NCI-H2029 (cell line): Measurements from ENCODE around the gene PFKL.

Experiments
- DNase-seq: peaks from one replicate; lab custom pipeline; 2025; lab: John Stamatoyannopoulos, UW

The PFKL gene

DNA sequence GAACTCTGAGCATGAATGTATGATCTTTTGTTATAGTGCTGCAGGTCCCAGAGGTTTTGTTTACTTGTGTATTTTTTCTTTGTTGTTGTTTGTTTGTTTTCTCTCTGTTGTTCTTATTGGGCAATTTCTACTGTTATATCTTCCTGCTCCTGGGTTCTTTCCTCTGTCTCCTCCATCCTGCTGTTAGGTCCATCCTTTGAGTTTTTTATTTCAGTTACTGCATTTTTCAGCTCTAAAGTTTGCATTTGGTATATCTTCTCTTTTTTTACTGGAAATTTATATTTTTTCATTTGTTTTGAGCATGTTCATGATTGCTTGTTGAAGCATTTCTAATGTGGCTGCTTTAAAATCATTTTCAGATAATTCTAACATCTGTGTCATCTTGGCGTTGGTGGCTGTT, 63.4 kb downstream of the PFKL start:
- DNase-seq, result no peak

DNA sequence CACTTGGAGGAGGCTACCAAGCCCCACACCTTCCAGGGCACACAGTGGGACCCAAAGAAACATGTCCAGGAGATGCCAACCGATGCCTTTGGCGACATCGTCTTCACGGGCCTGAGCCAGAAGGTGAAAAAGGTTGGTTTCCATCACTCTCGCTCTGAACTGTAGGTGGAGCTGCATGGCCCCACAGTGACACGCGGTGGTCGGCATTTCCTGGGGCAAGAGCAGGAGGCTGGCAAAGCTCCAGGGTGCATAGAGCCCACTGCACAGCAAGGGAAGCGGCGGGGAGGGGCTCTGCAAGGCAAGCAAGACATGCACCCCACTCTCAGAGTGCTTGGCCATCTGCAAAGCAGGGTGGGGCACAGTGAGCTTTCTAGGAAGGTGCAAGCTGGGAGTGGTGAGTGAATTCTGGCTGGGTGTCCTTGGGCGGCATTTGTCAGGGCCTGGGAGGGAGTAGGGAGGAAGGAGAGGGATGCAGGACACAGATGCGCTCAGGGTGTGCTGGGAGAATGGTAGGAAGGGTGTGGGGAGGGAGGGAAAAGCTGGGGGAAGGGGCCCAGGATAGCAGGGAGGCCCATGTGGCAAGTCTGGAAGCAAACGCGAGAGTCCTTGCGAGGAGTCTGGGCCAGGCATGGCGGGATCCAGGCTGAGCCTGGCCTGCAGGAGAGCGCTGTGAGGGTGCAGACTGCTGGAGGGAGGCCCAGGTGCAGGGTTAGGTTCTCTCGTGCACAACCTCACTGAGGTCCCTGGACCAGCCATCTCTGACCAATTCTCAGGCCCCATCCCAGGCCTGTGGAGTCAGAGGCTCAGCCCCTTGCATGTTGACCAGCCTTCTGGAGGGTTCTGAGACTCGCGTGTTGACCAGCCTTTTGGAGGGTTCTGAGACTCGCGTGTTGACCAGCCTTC, 64.5 kb downstream of the PFKL start:
- DNase-seq, result no peak

DNA sequence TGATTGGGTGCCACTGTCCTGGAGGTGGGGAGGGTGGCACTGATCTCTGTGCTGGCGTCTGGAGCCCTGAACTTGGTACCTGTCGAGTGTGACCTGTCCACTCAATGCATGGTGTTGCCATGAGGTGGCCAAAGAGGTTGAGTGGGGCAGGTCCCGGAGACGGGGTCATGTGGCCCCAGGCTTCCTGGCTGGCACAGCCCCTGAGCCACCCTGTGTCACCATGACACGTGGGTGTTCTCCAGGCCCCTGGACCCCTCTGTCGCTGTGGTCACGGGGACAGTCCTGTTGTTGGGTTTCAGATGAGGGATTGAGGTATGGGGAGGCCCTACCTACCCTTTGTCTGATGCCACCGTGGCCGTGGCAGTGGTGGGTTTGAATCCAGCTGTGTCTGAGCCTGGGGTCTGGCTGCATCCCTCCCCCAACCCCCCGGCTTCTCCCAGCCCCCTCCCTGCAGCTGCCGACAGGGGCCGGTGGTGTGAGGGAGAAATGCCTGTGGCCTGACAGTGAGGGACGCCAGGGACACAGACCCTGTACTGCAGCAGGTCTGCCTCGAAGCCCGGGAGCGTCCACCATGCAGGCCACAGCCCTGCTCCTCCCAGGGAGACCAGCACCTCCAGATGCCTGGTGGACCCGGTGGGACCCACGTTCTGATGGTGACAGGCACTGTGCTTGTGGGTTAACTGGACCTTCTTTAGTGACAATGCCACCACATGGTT, 65.6 kb downstream of the PFKL start:
- no peak for DNase-seq

DNA sequence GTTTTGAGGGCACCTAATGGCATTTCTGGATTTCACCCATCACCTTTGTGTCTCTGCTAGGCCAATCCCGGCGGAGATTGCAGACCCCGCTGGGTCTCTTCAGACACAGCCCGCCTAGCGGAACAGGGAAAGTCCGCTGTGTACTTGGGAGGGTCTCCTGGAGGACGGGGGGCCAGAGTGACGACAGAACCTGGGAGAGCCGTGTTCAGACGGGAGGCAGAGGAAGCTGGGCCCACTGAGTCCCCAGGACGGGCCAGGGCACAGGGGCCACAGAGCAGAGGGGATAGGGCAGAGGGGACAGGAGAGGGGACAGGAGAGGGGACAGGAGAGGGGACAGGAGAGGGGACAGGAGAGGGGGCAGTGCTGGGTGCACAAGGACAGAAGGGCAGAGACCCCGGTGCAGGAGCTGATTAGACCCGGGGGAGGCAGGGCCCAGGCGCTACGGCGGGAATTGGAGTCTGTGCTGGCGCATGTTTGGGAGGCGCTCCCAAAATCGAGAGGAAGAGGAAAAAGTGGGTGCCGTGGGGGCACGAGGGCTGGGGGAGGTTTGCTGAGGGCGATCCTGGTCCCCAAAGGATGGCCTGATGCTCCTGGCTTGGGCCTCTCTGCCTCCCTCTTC, 66.2 kb downstream of the PFKL start:
- no peak for DNase-seq

DNA sequence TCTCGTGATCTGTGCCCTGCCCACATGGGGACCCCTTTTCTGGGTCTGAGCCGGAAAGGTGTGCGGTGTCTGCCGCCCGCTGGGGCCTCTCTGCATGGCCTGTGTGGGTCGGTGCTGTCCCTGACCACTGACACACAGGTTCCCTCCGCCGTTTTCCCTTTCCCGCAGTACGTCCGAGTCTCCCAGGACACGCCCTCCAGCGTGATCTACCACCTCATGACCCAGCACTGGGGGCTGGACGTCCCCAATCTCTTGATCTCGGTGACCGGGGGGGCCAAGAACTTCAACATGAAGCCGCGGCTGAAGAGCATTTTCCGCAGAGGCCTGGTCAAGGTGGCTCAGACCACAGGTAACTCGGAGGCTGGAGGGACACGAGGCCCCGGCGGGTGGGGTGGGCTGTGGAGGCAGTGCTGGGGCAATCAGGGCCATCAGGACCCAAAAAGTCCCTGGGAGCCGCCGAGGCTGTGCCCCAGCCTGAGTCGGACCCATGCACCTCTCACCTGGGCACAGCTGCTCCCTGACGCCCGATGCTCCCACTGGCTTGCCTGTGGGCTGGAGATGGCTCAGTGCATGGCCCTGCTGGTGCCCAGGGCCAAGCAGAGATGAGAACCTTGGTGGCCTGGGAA, 66.8 kb downstream of the PFKL start:
- DNase-seq, result no peak

DNA sequence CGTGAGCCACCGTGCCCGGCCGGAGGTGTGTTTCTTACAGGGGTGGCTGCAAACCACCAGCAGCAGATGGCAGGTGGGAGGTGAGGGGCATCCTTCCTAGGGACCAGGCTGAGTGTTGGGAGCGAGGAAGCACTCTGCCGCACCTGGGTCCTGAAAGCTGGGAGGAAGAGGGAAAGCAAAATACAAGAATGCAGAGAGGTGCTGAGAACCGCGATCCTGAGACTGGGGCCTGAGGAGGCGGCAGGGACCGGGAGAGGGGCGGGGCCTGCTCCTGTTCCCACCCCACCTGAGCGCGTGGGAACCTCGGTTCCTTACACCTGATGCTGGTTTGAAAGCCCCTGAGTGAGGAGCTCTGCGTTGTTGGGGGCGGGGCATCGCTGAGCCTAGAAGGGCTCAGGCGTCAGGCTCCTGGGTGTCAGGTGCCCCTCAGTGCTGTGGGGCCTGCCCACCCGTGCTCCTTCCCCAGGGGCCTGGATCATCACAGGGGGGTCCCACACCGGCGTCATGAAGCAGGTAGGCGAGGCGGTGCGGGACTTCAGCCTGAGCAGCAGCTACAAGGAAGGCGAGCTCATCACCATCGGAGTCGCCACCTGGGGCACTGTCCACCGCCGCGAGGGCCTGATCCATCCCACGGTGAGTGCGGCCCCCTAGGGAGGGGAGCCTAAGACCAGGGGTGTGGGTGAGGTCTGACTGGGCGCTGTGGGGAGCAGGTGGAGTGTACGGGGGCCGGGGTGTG, 69.0 kb downstream of the PFKL start:
- no peak for DNase-seq

DNA sequence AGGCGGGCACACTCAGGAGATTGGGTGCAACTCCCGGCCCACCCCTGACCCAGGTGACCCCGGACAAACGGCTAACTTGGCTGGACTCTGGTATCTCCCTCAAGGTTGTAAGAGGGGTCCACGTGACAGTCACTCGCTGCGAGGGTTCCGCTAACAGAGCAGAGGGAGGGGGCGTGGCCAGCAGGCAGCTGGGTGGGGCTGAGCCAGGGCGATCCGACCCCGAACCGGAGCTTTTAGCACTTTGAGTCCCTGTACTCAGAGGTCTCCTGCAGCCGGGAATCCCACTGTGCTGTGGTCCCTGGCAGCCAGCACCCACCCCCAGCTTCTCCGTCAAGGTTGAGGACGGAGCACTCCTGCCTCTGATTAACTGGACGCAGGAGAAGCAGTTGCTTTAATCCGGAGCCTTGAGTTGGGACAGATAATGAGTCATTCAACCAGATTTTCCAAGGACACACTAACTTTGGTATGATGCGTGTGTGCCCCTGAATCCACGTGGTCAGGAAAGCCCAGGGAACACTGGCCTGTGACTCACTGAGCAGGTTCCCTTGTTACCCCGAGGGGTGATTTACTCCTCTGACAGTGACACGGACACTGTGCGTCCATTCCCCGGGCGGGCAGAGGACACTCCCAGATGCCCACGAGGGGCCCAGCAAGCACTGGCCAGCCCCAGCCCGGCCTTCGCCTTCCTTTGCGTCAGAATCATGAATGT, 70.3 kb downstream of the PFKL start:
- DNase-seq, result no peak

DNA sequence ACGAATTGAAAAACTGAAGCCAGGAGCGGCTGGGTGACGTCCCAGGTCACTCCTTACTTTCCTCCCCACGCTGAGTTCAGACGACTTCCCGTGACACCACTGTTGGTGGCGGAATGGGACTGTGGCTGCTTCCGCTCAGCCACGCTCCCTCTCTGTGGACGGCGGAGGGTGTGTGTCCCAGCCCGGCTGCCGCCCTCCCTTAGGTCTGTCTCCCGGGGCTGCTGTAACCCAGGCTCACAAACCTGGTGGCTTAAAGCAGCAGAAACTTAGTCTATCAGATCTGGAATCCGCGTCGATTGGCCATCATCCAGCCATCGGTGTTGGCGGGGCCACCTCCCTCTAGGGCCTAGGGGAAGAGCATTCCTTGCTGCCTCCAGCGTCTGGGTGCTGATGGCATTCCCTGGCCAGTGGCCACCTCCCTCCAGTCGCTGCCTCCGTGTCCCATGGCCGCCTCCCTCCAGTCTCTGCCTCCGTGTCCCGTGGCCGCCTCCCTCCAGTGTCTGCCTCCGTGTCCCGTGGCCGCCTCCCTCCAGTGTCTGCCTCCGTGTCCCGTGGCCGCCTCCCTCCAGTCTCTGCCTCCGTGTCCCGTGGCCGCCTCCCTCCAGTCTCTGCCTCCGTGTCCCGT, 71.0 kb downstream of the PFKL start:
- no peak for DNase-seq

DNA sequence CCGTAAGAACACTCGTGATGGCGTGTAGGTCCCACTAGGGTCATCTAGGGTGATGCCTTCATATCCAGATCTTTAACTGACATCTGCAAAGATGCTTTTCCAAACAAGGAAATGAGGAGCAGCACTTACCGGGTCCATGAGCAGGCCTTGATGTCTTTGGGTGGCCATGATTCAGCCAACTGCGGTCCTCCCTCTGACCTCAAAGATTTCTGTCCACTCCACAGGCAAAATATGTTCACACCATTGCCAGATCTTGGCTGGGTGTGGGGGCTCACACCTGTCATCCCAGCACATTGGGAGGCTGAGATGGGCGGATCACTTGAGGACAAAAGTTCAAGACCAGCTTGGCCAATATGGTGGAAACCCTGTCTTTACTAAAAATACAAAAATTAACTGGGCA, 71.7 kb downstream of the PFKL start:
- DNase-seq, result no peak

DNA sequence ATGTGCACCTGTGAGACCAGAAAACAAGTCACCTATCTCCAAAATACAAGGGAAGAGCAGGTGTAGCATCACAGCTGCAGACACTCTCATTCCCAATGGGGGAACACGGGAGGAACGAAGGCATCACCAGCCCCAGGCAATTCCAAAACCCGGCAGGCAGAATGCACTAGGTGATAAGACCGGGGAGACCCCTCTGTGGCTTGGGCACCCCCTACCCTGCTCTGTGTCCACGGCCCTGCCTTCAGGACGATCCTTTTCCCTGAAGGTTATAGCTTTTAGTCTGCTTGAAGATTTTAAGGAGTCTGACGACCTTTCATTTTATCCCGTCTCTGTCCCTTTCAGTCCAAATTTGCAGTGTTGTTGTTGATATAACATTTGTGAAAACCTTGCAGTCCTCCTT, 72.8 kb downstream of the PFKL start:
- DNase-seq, result no peak

DNA sequence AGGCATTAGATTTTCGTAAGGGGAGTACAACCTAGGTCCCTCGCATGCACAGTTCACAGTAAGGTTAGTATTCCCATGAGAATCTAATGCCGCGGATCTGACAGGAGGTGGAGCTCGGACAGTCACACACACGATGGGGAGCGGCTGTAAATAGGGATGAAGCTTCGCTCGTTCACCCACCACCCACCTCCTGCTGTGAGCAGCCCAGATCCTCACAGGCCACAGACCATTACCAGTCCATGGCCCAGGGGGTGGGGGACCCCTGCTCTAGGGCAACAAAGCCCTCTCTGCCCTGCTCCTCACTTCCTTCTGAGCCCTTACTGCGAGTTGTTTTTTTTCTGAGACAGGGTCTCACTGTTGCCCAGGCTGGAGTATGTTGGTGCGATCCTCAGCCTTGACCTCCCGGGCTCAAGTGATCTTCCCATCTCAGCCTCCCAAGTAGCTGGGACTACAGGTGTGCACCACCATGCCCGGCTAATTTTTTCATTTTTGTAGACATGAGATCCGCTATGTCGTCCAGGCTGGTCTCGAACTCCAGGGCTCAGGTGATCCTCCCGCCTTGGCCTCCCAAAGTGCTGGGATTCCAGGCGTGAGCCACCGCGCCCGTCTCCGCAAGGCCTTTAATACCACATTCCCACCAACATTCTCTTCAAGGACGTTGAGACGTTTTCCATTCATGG, 74.9 kb downstream of the PFKL start:
- DNase-seq, result no peak

DNA sequence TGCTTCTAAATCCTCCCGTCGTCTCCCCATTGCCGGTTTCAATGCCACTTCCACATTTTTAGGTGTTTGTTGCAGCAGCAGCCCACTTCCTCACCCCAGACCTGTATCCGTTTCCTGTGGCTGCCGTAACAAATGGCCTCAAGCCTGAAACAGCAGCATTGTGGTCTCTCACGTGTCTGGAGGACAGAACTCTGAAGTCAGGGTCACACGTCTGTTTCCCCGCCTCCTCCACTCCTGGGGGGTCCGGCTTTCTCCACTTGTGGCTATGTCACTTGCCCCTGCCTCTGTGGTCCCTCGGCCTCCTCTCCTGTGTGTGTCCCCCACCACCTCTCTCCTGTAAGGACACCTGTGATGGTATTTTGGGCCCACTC, 75.4 kb downstream of the PFKL start:
- no peak for DNase-seq

DNA sequence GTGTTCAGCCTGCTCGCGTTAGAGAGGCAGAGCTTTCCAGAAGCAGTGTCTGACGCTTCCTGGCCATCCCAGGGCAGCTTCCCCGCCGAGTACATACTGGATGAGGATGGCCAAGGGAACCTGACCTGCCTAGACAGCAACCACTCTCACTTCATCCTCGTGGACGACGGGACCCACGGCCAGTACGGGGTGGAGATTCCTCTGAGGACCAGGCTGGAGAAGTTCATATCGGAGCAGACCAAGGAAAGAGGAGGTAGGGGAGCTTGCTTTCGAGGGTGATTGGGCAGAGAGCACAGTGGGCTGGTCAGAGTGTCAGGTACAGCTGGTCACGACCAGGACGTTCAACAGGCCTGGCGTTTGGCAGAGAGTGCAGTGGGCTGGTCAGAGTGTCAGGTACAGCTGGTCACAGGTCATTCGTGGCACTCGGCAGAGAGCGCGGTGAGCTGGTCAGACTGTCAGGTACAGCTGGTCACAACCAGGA, 75.9 kb downstream of the PFKL start:
- no peak for DNase-seq

DNA sequence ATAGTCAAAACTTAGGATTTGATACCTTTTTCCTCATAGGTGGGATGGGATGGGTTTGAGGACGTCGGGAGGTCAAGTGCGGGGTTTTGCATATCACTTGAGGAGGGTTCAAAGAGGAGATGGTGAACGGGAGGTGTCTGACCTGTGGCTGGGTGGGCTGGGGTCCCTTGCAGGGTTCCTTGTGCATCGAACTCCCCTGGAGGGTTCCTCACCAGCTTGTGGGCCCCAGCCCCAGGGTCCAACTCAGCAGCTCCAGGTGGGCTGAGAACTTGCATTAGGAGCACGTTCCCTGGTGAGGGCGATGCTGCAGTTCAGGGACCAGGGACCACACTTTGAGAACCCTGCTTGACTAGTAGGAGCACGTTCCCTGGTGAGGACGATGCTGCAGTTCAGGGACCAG, 76.8 kb downstream of the PFKL start:
- no peak for DNase-seq
